GM18499 (cell line): ENCODE measurements around the gene RBKS.
"Not testable (repeated sequence)": the region's sequence is repeated elsewhere in the genome, so short reads cannot be mapped to it uniquely, and the experiment has no call there.

ENCODE experiments used
- ATAC-seq: cut with Tn5 transposase; IDR thresholded peaks from one replicate; pipeline ENCODE4 v1.9.1; 2021; ENCODE audit warnings: moderate number of reproducible peaks; ENCODE audit not compliant: insufficient read depth, unreplicated experiment

Gene RBKS

GRCh38 chr2:27772804-27773203 lies 117.4 kb downstream of the RBKS start:
- no peak for ATAC-seq

GRCh38 chr2:27771548-27772335 lies 118.4 kb downstream of the RBKS start, which contains the start of gene MRPL33:
Gene MRPL33, plus strand, starts transcription at chr2:27771719. Its CDS starts 59 bp downstream, at chr2:27771778.
- ATAC-seq = peak; percentile 80

- no peak for ATAC-seq
These were observed 119.0 kb downstream of the RBKS start for GRCh38 chr2:27771202-27771547.

- no peak for ATAC-seq
These were observed 123.9 kb downstream of the RBKS start for GRCh38 chr2:27766287-27766661.

- no peak for ATAC-seq
These were observed 124.4 kb downstream of the RBKS start for GRCh38 chr2:27765621-27766286.

- not testable (repeated sequence) for ATAC-seq
These were observed 125.7 kb downstream of the RBKS start for GRCh38 chr2:27764526-27764925.

- no peak for ATAC-seq
These were observed 126.3 kb downstream of the RBKS start for GRCh38 chr2:27763907-27764267.

- no peak for ATAC-seq
These were observed 127.0 kb downstream of the RBKS start for GRCh38 chr2:27762951-27763906.

GRCh38 chr2:27756544-27757498 lies 133.4 kb downstream of the RBKS start:
- no peak for ATAC-seq

- ATAC-seq = no peak
These were observed 134.1 kb downstream of the RBKS start for GRCh38 chr2:27756091-27756490.

- ATAC-seq = no peak
These were observed 135.4 kb downstream of the RBKS start for GRCh38 chr2:27754831-27755230.

- ATAC-seq = no peak
These were observed 136.0 kb downstream of the RBKS start for GRCh38 chr2:27754138-27754588.

GRCh38 chr2:27752551-27753237 lies 137.5 kb downstream of the RBKS start:
- no peak for ATAC-seq

GRCh38 chr2:27751377-27751776 lies 138.8 kb downstream of the RBKS start:
- no peak for ATAC-seq

- ATAC-seq = not testable (repeated sequence)
These were observed 141.2 kb downstream of the RBKS start for GRCh38 chr2:27748803-27749554.

- no peak for ATAC-seq
These were observed 142.3 kb downstream of the RBKS start for GRCh38 chr2:27747827-27748352.

- no peak for ATAC-seq
These were observed 143.9 kb downstream of the RBKS start for GRCh38 chr2:27746325-27746724.

GRCh38 chr2:27745494-27745893 lies 144.7 kb downstream of the RBKS start:
- not testable (repeated sequence) for ATAC-seq
